ENCODE measurements around the gene ASB6. TPM values are rescaled to one million over a fixed set of nuclear protein-coding genes. Genes with fewer than 3 reads are reported as not detected.

The ASB6 gene
- total and polyA plus RNA-seq, 7 experiments from 2014 or later: 18.5 to 40.9 (median 28.1) TPM

GRCh38 chr9:129669141-129669718, 27.3 kb upstream of the ASB6 start:
- ATAC-seq (no peak), DNase-seq (no peak)
- Histone ChIP-seq H3K36me3 (ENCODE audit: control insufficient read depth in 2 of 3, insufficient read depth in 3 of 3, low read length in 3 of 3) (no peaks in the 10 kb centered on the region), H3K4me3 (ENCODE audit: low read length) (no peak overlapping the region), H3K27ac (ENCODE audit: low read depth, low read length) (no peak overlapping the region), H3K9me3 (ENCODE audit: control insufficient read depth in 2 of 3, low read length in 3 of 3) (no peaks in the 10 kb centered on the region), H3K27me3 (ENCODE audit: control insufficient read depth in 2 of 2, insufficient read depth in 2 of 2, low read length in 2 of 2) (no peaks in the 10 kb centered on the region), H3K4me1 (ENCODE audit: control insufficient read depth in 2 of 2, insufficient read depth in 2 of 2, low read length in 2 of 2) (no peaks in the 10 kb centered on the region)
- CTCF ChIA-PET: no interaction called here
- H3K36me3 Mint-ChIP-seq: no peaks in the 10 kb centered on the region
- H3K27ac Mint-ChIP-seq: no peak overlapping the region
- intact Hi-C loops (cut with micrococcal nuclease): no loop called here
- peaks cover 0 to 26% (median 17%) of the 10 kb centered on the region in 5 donors for H3K27me3 Mint-ChIP-seq
- H3K4me3 Mint-ChIP-seq: no peak overlapping the region
- no peaks in the 10 kb centered on the region for H3K9me3 Mint-ChIP-seq
- peaks cover 0 to 11% (median 4%) of the 10 kb centered on the region in 7 donors for H3K4me1 Mint-ChIP-seq
- POLR2A ChIA-PET: no interaction called here

GRCh38 chr9:129667850-129668249, 25.9 kb upstream of the ASB6 start:
- intact Hi-C loops (cut with micrococcal nuclease): no loop called here
- peaks cover 0 to 11% (median 4%) of the 10 kb centered on the region in 7 donors for H3K4me1 Mint-ChIP-seq

GRCh38 chr9:129667378-129667777, 25.4 kb upstream of the ASB6 start:
- no peaks in the 10 kb centered on the region for H3K9me3 ChIP-seq (ENCODE audit: control insufficient read depth in 2 of 3, low read length in 3 of 3)
- H3K4me1 ChIP-seq (ENCODE audit: control insufficient read depth in 2 of 2, insufficient read depth in 2 of 2, low read length in 2 of 2): no peaks in the 10 kb centered on the region
- no peaks in the 10 kb centered on the region for H3K27me3 ChIP-seq (ENCODE audit: control insufficient read depth in 2 of 2, insufficient read depth in 2 of 2, low read length in 2 of 2)
- no peak overlapping the region for H3K4me3 ChIP-seq (ENCODE audit: low read length)
- Mint-ChIP-seq H3K4me1 (peaks cover 0 to 11% (median 4%) of the 10 kb centered on the region in 7 donors), H3K36me3 (no peaks in the 10 kb centered on the region), H3K4me3 (peak overlapping the region in 2 of 10 donors; percentile 14 to 65), H3K27me3 (peaks cover 0 to 27% (median 17%) of the 10 kb centered on the region in 5 donors), H3K27ac (no peak overlapping the region), H3K9me3 (no peaks in the 10 kb centered on the region)
- ChIA-PET POLR2A (no interaction called here), CTCF (no interaction called here)
- ATAC-seq (no peak), DNase-seq (no peak)
- H3K27ac ChIP-seq (ENCODE audit: low read depth, low read length): no peak overlapping the region
- no peaks in the 10 kb centered on the region for H3K36me3 ChIP-seq (ENCODE audit: control insufficient read depth in 2 of 3, insufficient read depth in 3 of 3, low read length in 3 of 3)
- intact Hi-C loops (cut with micrococcal nuclease): no loop called here

More at GRCh38 chr9:129667850-129668249, 25.9 kb upstream of the ASB6 start:
- ATAC-seq (no peak), DNase-seq (no peak)
- Mint-ChIP-seq H3K9me3 (no peaks in the 10 kb centered on the region), H3K27me3 (peaks cover 0 to 26% (median 17%) of the 10 kb centered on the region in 5 donors), H3K27ac (no peak overlapping the region), H3K36me3 (no peaks in the 10 kb centered on the region), H3K4me3 (no peak overlapping the region)
- Histone ChIP-seq H3K27ac (ENCODE audit: low read depth, low read length) (no peak overlapping the region), H3K4me3 (ENCODE audit: low read length) (no peak overlapping the region), H3K9me3 (ENCODE audit: control insufficient read depth in 2 of 3, low read length in 3 of 3) (no peaks in the 10 kb centered on the region), H3K4me1 (ENCODE audit: control insufficient read depth in 2 of 2, insufficient read depth in 2 of 2, low read length in 2 of 2) (no peaks in the 10 kb centered on the region), H3K27me3 (ENCODE audit: control insufficient read depth in 2 of 2, insufficient read depth in 2 of 2, low read length in 2 of 2) (no peaks in the 10 kb centered on the region), H3K36me3 (ENCODE audit: control insufficient read depth in 2 of 3, insufficient read depth in 3 of 3, low read length in 3 of 3) (no peaks in the 10 kb centered on the region)
- CTCF ChIA-PET: no interaction called here
- POLR2A ChIA-PET: no interaction called here

GRCh38 chr9:129666575-129666974, 24.6 kb upstream of the ASB6 start:
- no peak for DNase-seq
- Mint-ChIP-seq H3K4me3 (peak overlapping the region in 2 of 10 donors; percentile 65 to 67), H3K27ac (peak overlapping the region in 1 of 9 donors; percentile 55), H3K27me3 (peaks cover 0 to 30% (median 17%) of the 10 kb centered on the region in 5 donors), H3K4me1 (peaks cover 0 to 9% (median 4%) of the 10 kb centered on the region in 7 donors), H3K9me3 (no peaks in the 10 kb centered on the region), H3K36me3 (no peaks in the 10 kb centered on the region)
- H3K36me3 ChIP-seq (ENCODE audit: control insufficient read depth in 2 of 3, insufficient read depth in 3 of 3, low read length in 3 of 3): no peaks in the 10 kb centered on the region
- no peak overlapping the region for H3K4me3 ChIP-seq (ENCODE audit: low read length)
- H3K9me3 ChIP-seq (ENCODE audit: control insufficient read depth in 2 of 3, low read length in 3 of 3): no peaks in the 10 kb centered on the region
- no peaks in the 10 kb centered on the region for H3K27me3 ChIP-seq (ENCODE audit: control insufficient read depth in 2 of 2, insufficient read depth in 2 of 2, low read length in 2 of 2)
- no peaks in the 10 kb centered on the region for H3K4me1 ChIP-seq (ENCODE audit: control insufficient read depth in 2 of 2, insufficient read depth in 2 of 2, low read length in 2 of 2)
- no peak overlapping the region for H3K27ac ChIP-seq (ENCODE audit: low read depth, low read length)
- POLR2A ChIA-PET: no interaction called here
- CTCF ChIA-PET: no interaction called here
- intact Hi-C loops (cut with micrococcal nuclease): no loop called here
- no peak for ATAC-seq

- intact Hi-C loops (cut with micrococcal nuclease): loop anchor here in 1 of 2 donors (2.0 kb wide), 1 partner anchor 23 kb away; the partner anchor contains the start of gene ASB6
- H3K4me3 ChIP-seq (ENCODE audit: low read length): no peak overlapping the region
- ChIA-PET POLR2A (no interaction called here), CTCF (no interaction called here)
- Mint-ChIP-seq H3K27me3 (peaks cover 0 to 31% (median 17%) of the 10 kb centered on the region in 5 donors), H3K4me1 (peaks cover 0 to 8% (median 4%) of the 10 kb centered on the region in 7 donors), H3K36me3 (no peaks in the 10 kb centered on the region), H3K27ac (peak overlapping the region in 1 of 9 donors; percentile 55), H3K4me3 (peak overlapping the region in 9 of 10 donors; percentile 43 to 91 (median 67)), H3K9me3 (no peaks in the 10 kb centered on the region)
- ATAC-seq (peak; percentile 28), DNase-seq (no peak)
- H3K9me3 ChIP-seq (ENCODE audit: control insufficient read depth in 2 of 3, low read length in 3 of 3): no peaks in the 10 kb centered on the region
- H3K4me1 ChIP-seq (ENCODE audit: control insufficient read depth in 2 of 2, insufficient read depth in 2 of 2, low read length in 2 of 2): no peaks in the 10 kb centered on the region
- no peak overlapping the region for H3K27ac ChIP-seq (ENCODE audit: low read depth, low read length)
- no peaks in the 10 kb centered on the region for H3K36me3 ChIP-seq (ENCODE audit: control insufficient read depth in 2 of 3, insufficient read depth in 3 of 3, low read length in 3 of 3)
- no peaks in the 10 kb centered on the region for H3K27me3 ChIP-seq (ENCODE audit: control insufficient read depth in 2 of 2, insufficient read depth in 2 of 2, low read length in 2 of 2)
These were observed 24.0 kb upstream of the ASB6 start for GRCh38 chr9:129665814-129666520.

- Histone ChIP-seq H3K36me3 (ENCODE audit: control insufficient read depth in 2 of 3, insufficient read depth in 3 of 3, low read length in 3 of 3) (no peaks in the 10 kb centered on the region), H3K27me3 (ENCODE audit: control insufficient read depth in 2 of 2, insufficient read depth in 2 of 2, low read length in 2 of 2) (no peaks in the 10 kb centered on the region), H3K4me1 (ENCODE audit: control insufficient read depth in 2 of 2, insufficient read depth in 2 of 2, low read length in 2 of 2) (no peaks in the 10 kb centered on the region), H3K27ac (ENCODE audit: low read depth, low read length) (no peak within 1 kb of the TSS), H3K9me3 (ENCODE audit: control insufficient read depth in 2 of 3, low read length in 3 of 3) (no peaks in the 10 kb centered on the region), H3K4me3 (ENCODE audit: low read length) (peak within 1 kb of the TSS; percentile 44)
- intact Hi-C loops (cut with micrococcal nuclease): loop anchor here in 1 of 2 donors (2.0 kb wide), 1 partner anchor 23 kb away; the partner anchor contains the start of gene ASB6
- Mint-ChIP-seq H3K27ac (peak within 1 kb of the TSS in 6 of 9 donors; percentile 14 to 75 (median 58)), H3K36me3 (no peaks in the 10 kb centered on the region), H3K4me3 (peak within 1 kb of the TSS; percentile 64 to 91 (median 83)), H3K4me1 (peaks cover 0 to 9% (median 4%) of the 10 kb centered on the region in 7 donors), H3K9me3 (no peaks in the 10 kb centered on the region), H3K27me3 (peaks cover 0 to 33% (median 17%) of the 10 kb centered on the region in 5 donors)
- DNase-seq (peak in 6 of 9 donors; percentile 5 to 60 (median 10)), ATAC-seq (peak; percentile 60)
- POLR2A ChIA-PET: no interaction called here
- CTCF ChIA-PET: no interaction called here
These were observed 23.4 kb upstream of the ASB6 start, which contains the start of gene PRRX2 for GRCh38 chr9:129665389-129665775. Gene PRRX2 (plus strand): TSS chr9:129665647. CDS start chr9:129665868, 221 bp downstream.

Measured in naive thymus-derived CD4-positive, alpha-beta T cell (primary cell).